Epidermal melanocyte (primary cell): ENCODE measurements around the gene MAGI1.
A peak's percentile ranks its signal among the peaks of the same experiment; 100 is the strongest.
"Not testable (repeated sequence)": the region's sequence is repeated elsewhere in the genome, so short reads cannot be mapped to it uniquely, and the experiment has no call there.

Experiments
- DNase-seq: peaks from one replicate; pipeline ENCODE4 v3.0.0; 2011; ENCODE audit warnings: low spot score; ENCODE audit not compliant: insufficient read length

Gene MAGI1

GRCh38 chr3:65720989-65721737, 317.6 kb downstream of the MAGI1 start:
- DNase-seq, result no peak

GRCh38 chr3:65719639-65720038, 319.1 kb downstream of the MAGI1 start:
- DNase-seq, result not testable (repeated sequence)

GRCh38 chr3:65717676-65718346, 320.9 kb downstream of the MAGI1 start:
- DNase-seq, result no peak

GRCh38 chr3:65716071-65716751, 322.5 kb downstream of the MAGI1 start:
- DNase-seq, result no peak

GRCh38 chr3:65714134-65714533, 324.6 kb downstream of the MAGI1 start:
- DNase-seq, result no peak

- DNase-seq, result peak; percentile 62
Observed at GRCh38 chr3:65713016-65713415, 325.7 kb downstream of the MAGI1 start.

GRCh38 chr3:65712140-65712539, 326.6 kb downstream of the MAGI1 start:
- DNase-seq, result no peak

- no peak for DNase-seq
Observed at GRCh38 chr3:65706776-65707568, 331.7 kb downstream of the MAGI1 start.

GRCh38 chr3:65706301-65706700, 332.4 kb downstream of the MAGI1 start:
- DNase-seq, result no peak

- no peak for DNase-seq
Observed at GRCh38 chr3:65703820-65704219, 334.9 kb downstream of the MAGI1 start.

- no peak for DNase-seq
Observed at GRCh38 chr3:65703026-65703425, 335.7 kb downstream of the MAGI1 start.

- DNase-seq, result no peak
Observed at GRCh38 chr3:65702202-65702601, 336.5 kb downstream of the MAGI1 start.

- no peak for DNase-seq
Observed at GRCh38 chr3:65701516-65701915, 337.2 kb downstream of the MAGI1 start.

- no peak for DNase-seq
Observed at GRCh38 chr3:65689436-65689835, 349.3 kb downstream of the MAGI1 start.

GRCh38 chr3:65687741-65688140, 351.0 kb downstream of the MAGI1 start:
- DNase-seq, result no peak

- no peak for DNase-seq
Observed at GRCh38 chr3:65685621-65686235, 353.0 kb downstream of the MAGI1 start.

- DNase-seq, result no peak
Observed at GRCh38 chr3:65678516-65678915, 360.2 kb downstream of the MAGI1 start.

- no peak for DNase-seq
Observed at GRCh38 chr3:65677486-65678010, 361.2 kb downstream of the MAGI1 start.

GRCh38 chr3:65676580-65676979, 362.1 kb downstream of the MAGI1 start:
- DNase-seq, result no peak

- DNase-seq, result no peak
Observed at GRCh38 chr3:65675011-65675410, 363.7 kb downstream of the MAGI1 start.

- DNase-seq, result no peak
Observed at GRCh38 chr3:65674226-65674625, 364.5 kb downstream of the MAGI1 start.
